H1 (cell line): ENCODE results near the gene HDAC3. TPM values are rescaled to one million over a fixed set of nuclear protein-coding genes. Genes with fewer than 3 reads are reported as not detected.

Experiments used
- CBX5 ChIP-seq: fragments of 300-800, 300-1000 bp; sonication (generic); IDR thresholded peaks from 2 replicates; pipeline ENCODE4 v1.7.1; 2016; ENCODE audit warnings: antibody characterized with exemption, low read length, low read depth
- CEBPB ChIP-seq: IDR thresholded peaks from 2 replicates; pipeline ENCODE4 v1.6.1; 2012; ENCODE audit warnings: low read depth, low read length
- CHD1 ChIP-seq: IDR thresholded peaks from 2 replicates; pipeline ENCODE4 v1.6.1; 2012; ENCODE audit warnings: low read depth, low read length, improper control_type of control experiment
- CHD2 ChIP-seq: IDR thresholded peaks from 2 replicates; pipeline ENCODE4 v1.6.1; 2012; ENCODE audit warnings: low read length, improper control_type of control experiment
- KDM5A ChIP-seq: fragments of 200-600 bp; IDR thresholded peaks from 2 replicates; pipeline ENCODE4 v1.7.1; 2012; ENCODE audit warnings: mild to moderate bottlenecking, low read length, inconsistent platforms, mixed read lengths
- MAFK ChIP-seq: IDR thresholded peaks from 2 replicates; pipeline ENCODE4 v1.6.1; 2012; ENCODE audit warnings: low read depth, mild to moderate bottlenecking, improper control_type of control experiment, low read length
- NRF1 ChIP-seq: IDR thresholded peaks from 2 replicates; pipeline ENCODE4 v1.6.1; 2011; ENCODE audit warnings: mild to moderate bottlenecking, low read depth, low read length, improper control_type of control experiment
- PHF8 ChIP-seq: fragments of 200-600 bp; sonication (generic); conservative IDR thresholded peaks from 2 replicates; pipeline ENCODE4 v1.7.1; 2012; ENCODE audit warnings: low read depth, mild to moderate bottlenecking, inconsistent platforms, low read length, moderate library complexity
- SUZ12 ChIP-seq: fragments of 200-600 bp; sonication (generic); IDR thresholded peaks from 2 replicates; pipeline ENCODE4 v1.6.1; 2012; ENCODE audit warnings: mild to moderate bottlenecking, inconsistent platforms, low read length, moderate library complexity, mixed read lengths
- ZNF274 ChIP-seq: IDR thresholded peaks from 2 replicates; pipeline ENCODE4 v1.7.0; 2012; ENCODE audit warnings: low read length, borderline replicate concordance; ENCODE audit errors: extremely low read depth
- polyA plus RNA-seq, 7 experiments: library from polyadenylated mRNA; depleted of rRNA in 3 of 7; stranded (reverse) in 5 of 7; unstranded in 2 of 7; fragments of >200 nt in 5 of 7; fragments of 200-250 nt in 2 of 7; gene quantifications; 1 replicate in 5 of 7; 2 replicates in 1 of 7; 4 replicates in 1 of 7; pipeline versions ENCODE4 v1.2.1 to v1.2.3, GENCODE V29; 2011 to 2013; ENCODE audit warnings: missing spikeins in 2 of 7, mixed read lengths in 2 of 7
- total RNA-seq: library from RNA; stranded (reverse); fragmentation: NEBNext Ultra II Directional; extraction: Animal tissue kit (Norgen Biotek cat#: 25700); gene quantifications from 2 replicates; pipeline ENCODE4 v1.2.1, GENCODE V29; 2021

The HDAC3 gene
- total and polyA plus RNA-seq, 2 of the 8 experiments (the other 6 are each of a cell fraction or from before 2014, with no cell fraction given): 99.0 to 120 TPM

- TF ChIP-seq MAFK: no peak
- no peak for TF ChIP-seq KDM5A
- TF ChIP-seq NRF1: no peak
- TF ChIP-seq PHF8: no peak
- no peak for TF ChIP-seq CBX5
- TF ChIP-seq CEBPB: no peak
- TF ChIP-seq SUZ12: no peak
- TF ChIP-seq ZNF274: no peak
- no peak for TF ChIP-seq CHD2
- TF ChIP-seq CHD1: no peak
Measured at GRCh38 chr5:141635646-141636045, 1.0 kb downstream of the HDAC3 start (continued).
